Cardiac fibroblast (primary cell): ENCODE results near the gene AGFG2.
"Not testable (repeated sequence)": the region's sequence is repeated elsewhere in the genome, so short reads cannot be mapped to it uniquely, and the experiment has no call there.

Source experiments
- DNase-seq, 2 donors: peaks; one replicate each; pipeline versions ENCODE4 v3.0.0 to v3.0.0-alpha.2; 2010; ENCODE audit warnings: low read depth in 2 of 2
- H3K4me3 ChIP-seq, 2 donors: replicated peaks in 1 of 2; 1 replicate in 1 of 2; 2 replicates in 1 of 2; pipeline ENCODE4 v1.5.1; 2011; ENCODE audit warnings: low read depth in 2 of 2, low read length in 2 of 2, mild to moderate bottlenecking in 2 of 2, moderate library complexity in 1 of 2
- CTCF ChIP-seq: IDR thresholded peaks from one replicate; pipeline ENCODE4 v1.5.1; 2011; ENCODE audit warnings: low read depth, mild to moderate bottlenecking, low read length, inconsistent platforms

Gene AGFG2

GRCh38 chr7:100496509-100496908 is 42.5 kb upstream of the AGFG2 start:
- no peak for DNase-seq
- TF ChIP-seq CTCF = no peak

GRCh38 chr7:100500743-100501142 is 38.3 kb upstream of the AGFG2 start:
- not testable (repeated sequence) for H3K4me3 ChIP-seq, DNase-seq

More at GRCh38 chr7:100496509-100496908, 42.5 kb upstream of the AGFG2 start:
- no peak overlapping the region for H3K4me3 ChIP-seq

GRCh38 chr7:100504031-100504430 is 35.0 kb upstream of the AGFG2 start:
- peak in 1 of 2 donors; percentile 25 for DNase-seq
- not testable (repeated sequence) for H3K4me3 ChIP-seq

GRCh38 chr7:100504887-100505611 is 34.0 kb upstream of the AGFG2 start:
- no peak for DNase-seq
- TF ChIP-seq CTCF = no peak

GRCh38 chr7:100506356-100506923 is 32.6 kb upstream of the AGFG2 start:
- DNase-seq = peak in 1 of 2 donors; percentile 23
- no peak for TF ChIP-seq CTCF
- no peak overlapping the region for H3K4me3 ChIP-seq

More at GRCh38 chr7:100504887-100505611, 34.0 kb upstream of the AGFG2 start:
- H3K4me3 ChIP-seq = no peak overlapping the region

- no peak for TF ChIP-seq CTCF
- no peak overlapping the region for H3K4me3 ChIP-seq
- peak; percentile 88 to 93 for DNase-seq
Measured at GRCh38 chr7:100509231-100509630, 29.8 kb upstream of the AGFG2 start.

- no peak overlapping the region for H3K4me3 ChIP-seq
- no peak for TF ChIP-seq CTCF
- no peak for DNase-seq
Measured at GRCh38 chr7:100510437-100511239, 28.4 kb upstream of the AGFG2 start.
